ENCODE measurements around the gene PHACTR3.

DNA sequence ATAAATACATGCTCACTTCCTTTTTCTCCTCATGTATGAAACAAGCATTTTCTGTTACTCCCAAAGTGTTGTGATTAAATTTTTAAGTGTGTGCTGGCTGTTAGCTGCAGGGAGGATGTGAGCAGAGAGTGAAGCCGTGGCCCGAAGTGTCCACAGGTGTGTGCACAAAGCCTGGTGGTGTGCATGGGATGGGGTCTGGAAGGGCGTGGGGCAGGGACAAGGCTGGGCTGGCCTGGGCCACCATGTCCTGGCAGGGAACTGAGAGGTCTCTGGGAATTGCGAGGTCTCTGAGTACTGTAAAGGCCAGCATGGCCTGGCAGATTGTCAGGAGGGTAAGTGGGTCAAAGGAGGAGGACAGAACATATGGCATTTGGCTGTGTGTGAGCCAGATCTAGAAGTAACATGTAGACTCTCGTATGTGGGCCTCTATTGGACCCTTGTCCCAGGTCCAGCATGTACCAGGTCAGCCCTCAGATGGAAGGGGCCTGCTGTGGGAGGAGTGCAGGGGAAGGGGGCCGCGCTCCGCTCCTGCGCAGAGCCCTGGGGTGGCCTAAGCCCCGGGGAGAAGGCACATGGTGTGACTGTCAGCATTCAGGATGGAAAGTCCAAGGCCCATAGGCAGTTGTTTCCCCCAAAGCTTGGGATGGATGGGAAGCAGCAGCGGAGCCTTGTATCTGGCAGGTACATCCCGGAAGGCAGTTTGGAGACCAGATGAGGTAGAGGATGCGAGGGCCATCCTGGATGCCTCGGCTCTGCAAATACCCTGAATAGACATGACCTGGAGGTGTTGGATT, 45.1 kb upstream of the PHACTR3 start:
- TF ChIP-seq POLR2AphosphoS5 (IDR thresholded peaks at IDR 0.05) (no peak), EP300 (IDR thresholded peaks at IDR 0.05) (no peak)
- TF ChIP-seq, protein P1, sequence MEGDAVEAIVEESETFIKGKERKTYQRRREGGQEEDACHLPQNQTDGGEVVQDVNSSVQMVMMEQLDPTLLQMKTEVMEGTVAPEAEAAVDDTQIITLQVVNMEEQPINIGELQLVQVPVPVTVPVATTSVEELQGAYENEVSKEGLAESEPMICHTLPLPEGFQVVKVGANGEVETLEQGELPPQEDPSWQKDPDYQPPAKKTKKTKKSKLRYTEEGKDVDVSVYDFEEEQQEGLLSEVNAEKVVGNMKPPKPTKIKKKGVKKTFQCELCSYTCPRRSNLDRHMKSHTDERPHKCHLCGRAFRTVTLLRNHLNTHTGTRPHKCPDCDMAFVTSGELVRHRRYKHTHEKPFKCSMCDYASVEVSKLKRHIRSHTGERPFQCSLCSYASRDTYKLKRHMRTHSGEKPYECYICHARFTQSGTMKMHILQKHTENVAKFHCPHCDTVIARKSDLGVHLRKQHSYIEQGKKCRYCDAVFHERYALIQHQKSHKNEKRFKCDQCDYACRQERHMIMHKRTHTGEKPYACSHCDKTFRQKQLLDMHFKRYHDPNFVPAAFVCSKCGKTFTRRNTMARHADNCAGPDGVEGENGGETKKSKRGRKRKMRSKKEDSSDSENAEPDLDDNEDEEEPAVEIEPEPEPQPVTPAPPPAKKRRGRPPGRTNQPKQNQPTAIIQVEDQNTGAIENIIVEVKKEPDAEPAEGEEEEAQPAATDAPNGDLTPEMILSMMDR (IDR thresholded peaks at IDR 0.05): no peak

All from gastroesophageal sphincter (tissue), 3 donors.